ENCODE data around the gene TUFT1. TPM values are rescaled to one million over a fixed set of nuclear protein-coding genes. Genes with fewer than 3 reads are reported as not detected.

The TUFT1 gene
- total RNA-seq, 1 donor from 2014 or later = 74.4 TPM

- Histone ChIP-seq H3K4me3 (ENCODE audit: low read depth, low read length) (no peak overlapping the region), H3K27me3 (ENCODE audit: control insufficient read depth, insufficient read depth, low read length) (no peaks in the 10 kb centered on the region), H3K36me3 (ENCODE audit: control insufficient read depth, insufficient read depth, low read length) (no peaks in the 10 kb centered on the region)
- no peak for TF ChIP-seq CTCF (IDR thresholded peaks at IDR 0.05; ENCODE audit: insufficient read depth, low read length, poor library complexity, severe bottlenecking)
- no peak for DNase-seq (ENCODE audit: low read depth)
Observed at GRCh38 chr1:151510020-151510405, 30.1 kb upstream of the TUFT1 start.

DNA sequence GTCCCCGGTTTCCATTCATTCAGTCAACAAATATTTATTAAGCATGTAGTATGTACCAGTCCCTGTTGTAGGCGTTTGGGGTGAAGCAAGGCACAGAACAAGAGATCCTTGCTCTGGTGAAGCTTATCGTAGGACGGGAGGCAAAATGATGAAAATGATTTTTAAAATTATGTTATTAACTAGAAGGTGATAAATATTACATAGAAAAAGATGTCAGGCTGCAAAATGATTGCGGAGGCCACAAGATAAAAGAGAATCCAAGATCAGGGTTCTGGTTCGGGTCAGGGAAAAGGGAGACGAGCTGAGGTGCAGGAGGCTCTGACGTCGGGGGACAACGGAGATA is 29.5 kb upstream of the TUFT1 start:
- no peak for TF ChIP-seq CTCF (IDR thresholded peaks at IDR 0.05; ENCODE audit: insufficient read depth, low read length, poor library complexity, severe bottlenecking)
- H3K27me3 ChIP-seq (ENCODE audit: control insufficient read depth, insufficient read depth, low read length) = no peaks in the 10 kb centered on the region

GRCh38 chr1:151510957-151511635 is 29.0 kb upstream of the TUFT1 start, which contains the start of gene CGN:
CGN (plus strand) TSS chr1:151511387; CDS start chr1:151518520, 7,133 bp downstream.
- no peak for TF ChIP-seq CTCF (IDR thresholded peaks at IDR 0.05; ENCODE audit: insufficient read depth, low read length, poor library complexity, severe bottlenecking)
- H3K4me3 ChIP-seq (ENCODE audit: low read depth, low read length) = peak within 1 kb of the TSS; percentile 43
- H3K36me3 ChIP-seq (ENCODE audit: control insufficient read depth, insufficient read depth, low read length) = no peaks in the 10 kb centered on the region
- no peaks in the 10 kb centered on the region for H3K27me3 ChIP-seq (ENCODE audit: control insufficient read depth, insufficient read depth, low read length)
- DNase-seq (ENCODE audit: low read depth) = no peak

More for the DNA sequence above, 29.5 kb upstream of the TUFT1 start:
- DNase-seq (ENCODE audit: low read depth) = no peak
- H3K36me3 ChIP-seq (ENCODE audit: control insufficient read depth, insufficient read depth, low read length) = no peaks in the 10 kb centered on the region
- peak overlapping the region; percentile 43 for H3K4me3 ChIP-seq (ENCODE audit: low read depth, low read length)

DNA sequence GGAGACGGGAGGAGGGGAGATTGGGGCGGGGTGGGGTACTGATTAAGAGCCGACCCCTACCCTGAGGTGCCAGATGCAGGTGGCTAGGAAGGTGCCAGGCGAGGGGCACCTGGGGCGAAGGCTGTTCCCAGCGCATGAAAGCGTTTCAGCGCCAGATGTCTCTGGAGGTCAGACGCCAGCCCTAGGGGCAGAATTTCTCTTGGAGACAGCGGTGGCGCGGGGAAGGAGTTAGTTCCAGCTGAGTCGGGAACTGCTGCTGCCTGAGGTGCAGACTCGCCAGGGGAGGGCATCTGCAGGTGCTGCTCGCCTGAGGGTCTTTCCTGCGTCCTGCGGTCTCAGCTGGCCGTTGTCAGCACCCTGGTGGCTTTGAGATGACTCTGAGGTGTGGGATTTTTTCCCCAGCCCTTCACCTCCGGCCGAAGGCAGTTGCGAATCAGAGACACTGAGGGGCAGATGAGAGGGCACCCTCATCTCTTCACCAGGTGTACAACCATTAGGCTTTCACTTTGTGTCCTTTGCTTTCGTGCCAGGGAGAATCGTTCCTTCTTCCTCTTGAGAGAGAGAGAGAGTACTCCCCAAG is 28.4 kb upstream of the TUFT1 start:
- Histone ChIP-seq H3K27me3 (ENCODE audit: control insufficient read depth, insufficient read depth, low read length) (no peaks in the 10 kb centered on the region), H3K4me3 (ENCODE audit: low read depth, low read length) (peak overlapping the region; percentile 43), H3K36me3 (ENCODE audit: control insufficient read depth, insufficient read depth, low read length) (no peaks in the 10 kb centered on the region)
- no peak for TF ChIP-seq CTCF (IDR thresholded peaks at IDR 0.05; ENCODE audit: insufficient read depth, low read length, poor library complexity, severe bottlenecking)
- DNase-seq (ENCODE audit: low read depth) = no peak

- no peak for DNase-seq (ENCODE audit: low read depth)
- no peak for TF ChIP-seq CTCF (IDR thresholded peaks at IDR 0.05; ENCODE audit: insufficient read depth, low read length, poor library complexity, severe bottlenecking)
- Histone ChIP-seq H3K36me3 (ENCODE audit: control insufficient read depth, insufficient read depth, low read length) (no peaks in the 10 kb centered on the region), H3K4me3 (ENCODE audit: low read depth, low read length) (peak overlapping the region; percentile 43), H3K27me3 (ENCODE audit: control insufficient read depth, insufficient read depth, low read length) (no peaks in the 10 kb centered on the region)
Observed at GRCh38 chr1:151512326-151512725, 27.8 kb upstream of the TUFT1 start.

Measured in kidney epithelial cell (primary cell).